ENCODE data around the gene FTSJ3. TPM values are rescaled to one million over a fixed set of nuclear protein-coding genes. Genes with fewer than 3 reads are reported as not detected.
A peak's percentile ranks its signal among the peaks of the same experiment; 100 is the strongest.
"Not testable (repeated sequence)": the region's sequence is repeated elsewhere in the genome, so short reads cannot be mapped to it uniquely, and the experiment has no call there.

Gene FTSJ3, protein sequence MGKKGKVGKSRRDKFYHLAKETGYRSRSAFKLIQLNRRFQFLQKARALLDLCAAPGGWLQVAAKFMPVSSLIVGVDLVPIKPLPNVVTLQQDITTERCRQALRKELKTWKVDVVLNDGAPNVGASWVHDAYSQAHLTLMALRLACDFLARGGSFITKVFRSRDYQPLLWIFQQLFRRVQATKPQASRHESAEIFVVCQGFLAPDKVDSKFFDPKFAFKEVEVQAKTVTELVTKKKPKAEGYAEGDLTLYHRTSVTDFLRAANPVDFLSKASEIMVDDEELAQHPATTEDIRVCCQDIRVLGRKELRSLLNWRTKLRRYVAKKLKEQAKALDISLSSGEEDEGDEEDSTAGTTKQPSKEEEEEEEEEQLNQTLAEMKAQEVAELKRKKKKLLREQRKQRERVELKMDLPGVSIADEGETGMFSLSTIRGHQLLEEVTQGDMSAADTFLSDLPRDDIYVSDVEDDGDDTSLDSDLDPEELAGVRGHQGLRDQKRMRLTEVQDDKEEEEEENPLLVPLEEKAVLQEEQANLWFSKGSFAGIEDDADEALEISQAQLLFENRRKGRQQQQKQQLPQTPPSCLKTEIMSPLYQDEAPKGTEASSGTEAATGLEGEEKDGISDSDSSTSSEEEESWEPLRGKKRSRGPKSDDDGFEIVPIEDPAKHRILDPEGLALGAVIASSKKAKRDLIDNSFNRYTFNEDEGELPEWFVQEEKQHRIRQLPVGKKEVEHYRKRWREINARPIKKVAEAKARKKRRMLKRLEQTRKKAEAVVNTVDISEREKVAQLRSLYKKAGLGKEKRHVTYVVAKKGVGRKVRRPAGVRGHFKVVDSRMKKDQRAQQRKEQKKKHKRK
- total RNA-seq (2014; rRNA removed; shearing (Covaris generic)) (38.1 and 47.3 TPM in 2 replicates), polyA plus RNA-seq (2016; fragmentation: Nextera tagmentation; extraction: Ambion mirVana) (27.6 and 29.2 TPM in 2 replicates)

GRCh38 chr17:63827002-63827800 is at the start of gene FTSJ3, which contains the start of gene PSMC5:
TSS of gene FTSJ3 (minus strand) at chr17:63827663. CDS start at chr17:63826902, 761 bp downstream.
TSS of gene PSMC5 (plus strand) at chr17:63827431. CDS start at chr17:63827491, 60 bp downstream.
- no peaks in the 10 kb centered on the region for H3K9me3 ChIP-seq (ENCODE audit: low read depth)
- H3K4me2 ChIP-seq (ENCODE audit: unreplicated experiment): peak within 1 kb of the TSS; percentile 91
- peak within 1 kb of the TSS; percentile 86 for H3K9ac ChIP-seq
- peak within 1 kb of the TSS; percentile 87 for H3K4me3 ChIP-seq
- no peaks in the 10 kb centered on the region for H3K9me2 ChIP-seq (ENCODE audit: insufficient read depth)
- no peaks in the 10 kb centered on the region for H4K20me1 ChIP-seq (ENCODE audit: insufficient read depth)
- peaks cover 79% of the 10 kb centered on the region for H3K79me2 ChIP-seq (ENCODE audit: insufficient read depth)
- H3K27ac ChIP-seq: peak within 1 kb of the TSS; percentile 90
- in situ Hi-C loops (cut with MboI): no loop called here
- WGBS, 2 experiments (ENCODE audit: low coverage in 1 of 2, low lambda C conversion rate in 2 of 2, missing lambda C conversion rate in 2 of 2): 1 to 2% methylated on average over 56 to 58 of the region's 58 CpGs
- peak within 1 kb of the TSS; percentile 88 for H2AFZ ChIP-seq
- DNase-seq: peak; percentile 97
- TF ChIP-seq EZH2 (IDR thresholded peaks at IDR 0.05; ENCODE audit: insufficient read depth, poor library complexity, severe bottlenecking) (no peak), EZH2phosphoT487 (IDR thresholded peaks at IDR 0.05; ENCODE audit: insufficient read depth, low read depth) (no peak)
- peaks cover 16% of the 10 kb centered on the region for H3F3A ChIP-seq (ENCODE audit: insufficient read depth)
- H3K27me3 ChIP-seq (replicated peaks; ENCODE audit: insufficient read depth): no peaks in the 10 kb centered on the region
- H3K36me3 ChIP-seq (ENCODE audit: low read depth): peaks cover 56% of the 10 kb centered on the region
- H3K4me1 ChIP-seq (ENCODE audit: insufficient read depth): peaks cover 8% of the 10 kb centered on the region

- H3K9ac ChIP-seq; H3K36me3 ChIP-seq (ENCODE audit: low read depth); H2AFZ ChIP-seq; H4K20me1 ChIP-seq (ENCODE audit: insufficient read depth); H3K9me3 ChIP-seq (ENCODE audit: low read depth); H3K9me2 ChIP-seq (ENCODE audit: insufficient read depth); H3K4me2 ChIP-seq (ENCODE audit: unreplicated experiment); H3K27ac ChIP-seq; H3K4me1 ChIP-seq (ENCODE audit: insufficient read depth); DNase-seq; H3K4me3 ChIP-seq; in situ Hi-C loops (cut with MboI); H3K79me2 ChIP-seq (ENCODE audit: insufficient read depth); H3K27me3 ChIP-seq (replicated peaks; ENCODE audit: insufficient read depth): not testable (repeated sequence)
- peaks cover 14% of the 10 kb centered on the region; the same call in 1 of the 2 replicates for H3F3A ChIP-seq (ENCODE audit: insufficient read depth)
- WGBS, 2 experiments (ENCODE audit: low coverage in 1 of 2, low lambda C conversion rate in 2 of 2, missing lambda C conversion rate in 2 of 2): 51 to 52% methylated on average over 6 of the region's 6 CpGs
Measured at GRCh38 chr17:63874693-63875092, 47.2 kb upstream of the FTSJ3 start.

DNA sequence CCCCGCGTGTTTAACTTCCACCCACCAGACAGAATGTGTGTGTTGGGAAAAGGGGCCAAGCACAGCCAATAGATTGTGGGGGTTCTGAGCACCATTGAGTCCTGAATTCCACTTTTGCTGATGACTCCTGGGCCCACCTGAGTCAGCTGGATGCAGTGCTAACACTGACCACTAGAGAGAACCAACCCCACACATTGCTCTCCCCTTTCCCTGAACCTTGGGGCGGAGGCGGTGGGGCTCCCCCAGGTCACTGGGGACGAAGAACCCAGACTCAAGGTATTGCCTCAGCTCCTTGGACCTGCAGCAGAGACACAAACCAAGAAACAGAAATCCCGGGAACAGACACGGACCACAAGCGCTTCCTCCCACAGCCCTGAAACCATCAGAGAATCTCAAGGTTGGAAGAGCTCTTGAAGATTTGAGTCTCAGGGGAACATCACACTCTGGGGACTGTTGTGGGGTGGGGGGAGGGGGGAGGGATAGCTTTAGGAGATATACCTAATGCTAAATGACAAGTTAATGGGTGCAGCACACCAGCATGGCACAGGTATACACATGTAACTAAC is 46.7 kb upstream of the FTSJ3 start:
- H4K20me1 ChIP-seq (ENCODE audit: insufficient read depth); H3K4me3 ChIP-seq; H3K9me2 ChIP-seq (ENCODE audit: insufficient read depth); H3K9ac ChIP-seq; in situ Hi-C loops (cut with MboI); H3K36me3 ChIP-seq (ENCODE audit: low read depth); H3K79me2 ChIP-seq (ENCODE audit: insufficient read depth); H3K27me3 ChIP-seq (replicated peaks; ENCODE audit: insufficient read depth); DNase-seq; H3K27ac ChIP-seq; H3K4me2 ChIP-seq (ENCODE audit: unreplicated experiment); H2AFZ ChIP-seq; H3K9me3 ChIP-seq (ENCODE audit: low read depth): not testable (repeated sequence)
- Histone ChIP-seq H3F3A (ENCODE audit: insufficient read depth) (peaks cover 19% of the 10 kb centered on the region; the same call in 1 of the 2 replicates), H3K4me1 (ENCODE audit: insufficient read depth) (peaks cover 14% of the 10 kb centered on the region)
- WGBS, 2 experiments (ENCODE audit: low coverage in 1 of 2, low lambda C conversion rate in 2 of 2, missing lambda C conversion rate in 2 of 2): 67 to 79% methylated on average over 6 of the region's 8 CpGs

- H3K27me3 ChIP-seq (replicated peaks; ENCODE audit: insufficient read depth); H3K4me3 ChIP-seq; H2AFZ ChIP-seq; H3K36me3 ChIP-seq (ENCODE audit: low read depth); H3K27ac ChIP-seq; H3K9me3 ChIP-seq (ENCODE audit: low read depth); H3K4me2 ChIP-seq (ENCODE audit: unreplicated experiment); in situ Hi-C loops (cut with MboI); H3K9ac ChIP-seq; DNase-seq; H3K9me2 ChIP-seq (ENCODE audit: insufficient read depth); H4K20me1 ChIP-seq (ENCODE audit: insufficient read depth); H3K79me2 ChIP-seq (ENCODE audit: insufficient read depth): not testable (repeated sequence)
- H3K4me1 ChIP-seq (ENCODE audit: insufficient read depth): peaks cover 15% of the 10 kb centered on the region
- peaks cover 20% of the 10 kb centered on the region; the same call in 1 of the 2 replicates for H3F3A ChIP-seq (ENCODE audit: insufficient read depth)
- 74 to 82% methylated on average over 4 of the region's 7 CpGs for WGBS, 2 experiments (ENCODE audit: low coverage in 1 of 2, low lambda C conversion rate in 2 of 2, missing lambda C conversion rate in 2 of 2)
Measured at GRCh38 chr17:63873577-63873976, 46.1 kb upstream of the FTSJ3 start, which contains the start of gene CSH2. TSS of gene CSH2 (minus strand) at chr17:63873677. CDS start at chr17:63873614, 63 bp downstream.

- H3K4me3 ChIP-seq; H3K9ac ChIP-seq; H3K36me3 ChIP-seq (ENCODE audit: low read depth); H3K4me2 ChIP-seq (ENCODE audit: unreplicated experiment); in situ Hi-C loops (cut with MboI); H2AFZ ChIP-seq; H3K9me3 ChIP-seq (ENCODE audit: low read depth); H3K79me2 ChIP-seq (ENCODE audit: insufficient read depth); H3K27ac ChIP-seq; H4K20me1 ChIP-seq (ENCODE audit: insufficient read depth); H3K27me3 ChIP-seq (replicated peaks; ENCODE audit: insufficient read depth); H3K9me2 ChIP-seq (ENCODE audit: insufficient read depth): not testable (repeated sequence)
- H3F3A ChIP-seq (ENCODE audit: insufficient read depth): peaks cover 20% of the 10 kb centered on the region; the same call in 1 of the 2 replicates
- H3K4me1 ChIP-seq (ENCODE audit: insufficient read depth): peaks cover 15% of the 10 kb centered on the region
- 90 to 91% methylated on average over 14 of the region's 15 CpGs for WGBS, 2 experiments (ENCODE audit: low coverage in 1 of 2, low lambda C conversion rate in 2 of 2, missing lambda C conversion rate in 2 of 2)
- peak; percentile 32 for DNase-seq
Measured at GRCh38 chr17:63871646-63872365, 44.3 kb upstream of the FTSJ3 start.

DNA sequence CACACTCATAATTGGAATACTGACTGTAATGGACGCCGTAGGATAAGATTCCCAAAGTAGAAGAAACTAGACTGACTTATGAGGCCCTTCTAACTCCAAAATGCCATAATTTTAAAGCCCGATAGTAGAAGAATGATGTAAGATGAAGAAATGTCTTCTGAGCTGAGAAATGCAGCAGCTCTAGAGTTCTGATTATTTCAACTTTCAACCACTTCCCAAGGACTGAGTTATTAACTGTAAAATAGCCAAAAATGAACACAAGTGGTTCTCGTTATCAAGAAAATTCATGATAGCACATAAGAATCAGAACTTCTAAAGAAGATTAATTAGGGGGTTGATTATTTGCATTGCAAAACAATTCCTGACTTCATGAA is 42.8 kb upstream of the FTSJ3 start:
- H3K27me3 ChIP-seq (replicated peaks; ENCODE audit: insufficient read depth); H3K4me3 ChIP-seq; H3K9me3 ChIP-seq (ENCODE audit: low read depth); H3K9me2 ChIP-seq (ENCODE audit: insufficient read depth); in situ Hi-C loops (cut with MboI); H3K36me3 ChIP-seq (ENCODE audit: low read depth); H3K9ac ChIP-seq; H4K20me1 ChIP-seq (ENCODE audit: insufficient read depth); H3K79me2 ChIP-seq (ENCODE audit: insufficient read depth): not testable (repeated sequence)
- DNase-seq: peak; percentile 24
- Histone ChIP-seq H2AFZ (peak overlapping the region; percentile 56), H3K4me1 (ENCODE audit: insufficient read depth) (peaks cover 15% of the 10 kb centered on the region), H3K27ac (peak overlapping the region; percentile 47), H3F3A (ENCODE audit: insufficient read depth) (peaks cover 20% of the 10 kb centered on the region; the same call in 1 of the 2 replicates), H3K4me2 (ENCODE audit: unreplicated experiment) (peak overlapping the region; percentile 28)
- WGBS, 2 experiments (ENCODE audit: low coverage in 1 of 2, low lambda C conversion rate in 2 of 2, missing lambda C conversion rate in 2 of 2): 33 to 37% methylated on average over 4 of the region's 4 CpGs
